Transverse colon (tissue), 4 donors: ENCODE results near the gene CTTN. TPM values are rescaled to one million over a fixed set of nuclear protein-coding genes. Genes with fewer than 3 reads are reported as not detected.

Experiments used
- DNase-seq: peaks from one replicate; pipeline ENCODE4 v3.0.0-alpha.2; 2019
- H3K27ac ChIP-seq, 4 donors: fragments of 200-600 bp; sonication (generic); 2 replicates each; pipeline ENCODE4 v1.5.1; 2016 to 2018; ENCODE audit warnings: inconsistent platforms in 4 of 4
- H3K27me3 ChIP-seq: fragments of 200-600 bp; sonication (generic); 2 replicates; pipeline ENCODE4 v1.5.1; 2017; ENCODE audit warnings: inconsistent platforms
- H3K36me3 ChIP-seq, 4 donors: fragments of 200-600 bp; sonication (generic); 2 replicates each; pipeline ENCODE4 v1.5.1; 2017 to 2019; ENCODE audit warnings: inconsistent platforms in 4 of 4
- H3K4me1 ChIP-seq, 4 donors: fragments of 200-600 bp; sonication (generic); 2 replicates each; pipeline ENCODE4 v1.5.1; 2017 to 2020; ENCODE audit warnings: inconsistent platforms in 4 of 4
- H3K4me3 ChIP-seq, 4 donors: fragments of 200-600 bp; sonication (generic); 1 replicate in 1 of 4; 2 replicates in 3 of 4; pipeline versions ENCODE4 v1.5.1 to v1.6.1; 2017 to 2019; ENCODE audit warnings: inconsistent platforms in 4 of 4
- H3K9me3 ChIP-seq, 2 donors: fragments of 200-600 bp; sonication (generic); 2 replicates each; pipeline ENCODE4 v1.5.1; 2017 to 2019; ENCODE audit warnings: inconsistent platforms in 2 of 2
- CTCF ChIP-seq, 5 experiments: fragments of 200-600 bp in 3 of 5; fragments of 450-650 bp in 2 of 5; sonication (generic) in 3 of 5; IDR thresholded peaks; 1 replicate in 2 of 5; 2 replicates in 3 of 5; pipeline ENCODE4 v1.5.1; 2016 to 2017; ENCODE audit warnings: antibody characterized with exemption in 5 of 5, inconsistent platforms in 3 of 5, mild to moderate bottlenecking in 2 of 5, moderate library complexity in 1 of 5
- EP300 ChIP-seq: sonication (generic); formaldehyde crosslinking; IDR thresholded peaks from one replicate; pipeline ENCODE4 v1.6.1; 2017; ENCODE audit warnings: antibody characterized with exemption, low read depth
- POLR2A ChIP-seq: fragments of 450-650 bp; IDR thresholded peaks from one replicate; pipeline ENCODE4 v1.6.1; 2016; ENCODE audit warnings: antibody characterized with exemption, mild to moderate bottlenecking, moderate library complexity
- POLR2AphosphoS5 ChIP-seq, 3 donors: sonication (generic); formaldehyde crosslinking; IDR thresholded peaks; one replicate each; pipeline ENCODE4 v1.6.1; 2016; ENCODE audit warnings: antibody characterized with exemption in 3 of 3
- WGBS, 2 donors: methylation state at CpG; one replicate each; pipeline ENCODE4 v1.1.5; 2018; ENCODE audit warnings: low coverage in 1 of 2; 5-methylcytosine and 5-hydroxymethylcytosine counted together
- in situ Hi-C, 4 donors: fragments of 200-750 bp; cut with MboI; loops; one replicate each; pipeline versions ENCODE4 v1.15.0 to v1.15.1; 2017; ENCODE audit warnings: low sequenced_read_pairs in 3 of 4, low pct_ligation_motif_present in 1 of 4, low pct_unique_long_range_greater_than_20kb in 1 of 4
- intact Hi-C: fragments of 100-400 bp; cut with DNase I; formaldehyde crosslinking; loops from one replicate; pipeline ENCODE4 v1.15.1; 2023; ENCODE audit warnings: low total_unique reads
- total RNA-seq, 4 donors: library from RNA; depleted of rRNA; stranded (reverse); fragments of >200 nt; gene quantifications; one replicate each; pipeline ENCODE4 v1.1.0, GENCODE V29; 2016

The CTTN gene
- total RNA-seq, 4 donors from 2014 or later: 203 to 449 (median 365) TPM

- Histone ChIP-seq H3K36me3 (peaks cover 0 to 70% (median 32%) of the 10 kb centered on the region in 4 donors), H3K27me3 (no peaks in the 10 kb centered on the region), H3K27ac (no peak overlapping the region), H3K4me1 (no peaks in the 10 kb centered on the region), H3K9me3 (no peaks in the 10 kb centered on the region), H3K4me3 (no peak overlapping the region)
- in situ Hi-C loops (no loop called here), intact Hi-C loops (no loop called here)
- no peak for DNase-seq
- 77% methylated on average over 10 of the region's 10 CpGs; no CpG with 5 or more reads in 1 of the 2 donors for WGBS, 2 donors
- no peak for TF ChIP-seq POLR2AphosphoS5 (IDR thresholded peaks at IDR 0.05)
- TF ChIP-seq POLR2A: no peak
- no peak for TF ChIP-seq CTCF (IDR thresholded peaks at IDR 0.05)
- no peak for TF ChIP-seq EP300
Observed at GRCh38 chr11:70415191-70415590, 16.9 kb downstream of the CTTN start.

GRCh38 chr11:70415642-70416395, 17.5 kb downstream of the CTTN start:
- Histone ChIP-seq H3K4me1 (no peaks in the 10 kb centered on the region), H3K27ac (no peak overlapping the region), H3K27me3 (no peaks in the 10 kb centered on the region), H3K4me3 (no peak overlapping the region), H3K9me3 (no peaks in the 10 kb centered on the region), H3K36me3 (peaks cover 0 to 68% (median 32%) of the 10 kb centered on the region in 4 donors)
- DNase-seq: no peak
- 77 to 79% methylated on average over 3 to 25 of the region's 25 CpGs for WGBS, 2 donors
- in situ Hi-C loops (no loop called here), intact Hi-C loops (no loop called here)
- TF ChIP-seq POLR2A (no peak), CTCF (IDR thresholded peaks at IDR 0.05) (no peak), POLR2AphosphoS5 (IDR thresholded peaks at IDR 0.05) (no peak), EP300 (no peak)

GRCh38 chr11:70416881-70417280, 18.6 kb downstream of the CTTN start:
- no peak for DNase-seq
- Histone ChIP-seq H3K9me3 (no peaks in the 10 kb centered on the region), H3K4me3 (no peak overlapping the region), H3K27ac (no peak overlapping the region), H3K27me3 (no peaks in the 10 kb centered on the region), H3K36me3 (peaks cover 0 to 68% (median 29%) of the 10 kb centered on the region in 4 donors), H3K4me1 (no peaks in the 10 kb centered on the region)
- intact Hi-C loops: no loop called here
- WGBS, 2 donors: 92% methylated on average over 20 of the region's 20 CpGs; no CpG with 5 or more reads in 1 of the 2 donors
- in situ Hi-C loops: no loop called here
- TF ChIP-seq EP300 (no peak), CTCF (IDR thresholded peaks at IDR 0.05) (no peak), POLR2A (no peak), POLR2AphosphoS5 (IDR thresholded peaks at IDR 0.05) (no peak)

GRCh38 chr11:70418130-70418529, 19.8 kb downstream of the CTTN start:
- no peaks in the 10 kb centered on the region for H3K27me3 ChIP-seq
- TF ChIP-seq POLR2A (no peak), EP300 (no peak), POLR2AphosphoS5 (IDR thresholded peaks at IDR 0.05) (no peak), CTCF (IDR thresholded peaks at IDR 0.05) (no peak)
- H3K4me1 ChIP-seq: no peaks in the 10 kb centered on the region
- WGBS, 2 donors: 92% methylated on average over 12 of the region's 12 CpGs; no CpG with 5 or more reads in 1 of the 2 donors
- intact Hi-C loops (no loop called here), in situ Hi-C loops (no loop called here)
- peaks cover 0 to 75% (median 28%) of the 10 kb centered on the region in 4 donors for H3K36me3 ChIP-seq
- H3K4me3 ChIP-seq: no peak overlapping the region
- H3K9me3 ChIP-seq: no peaks in the 10 kb centered on the region
- H3K27ac ChIP-seq: no peak overlapping the region
- DNase-seq: no peak
